ENCODE data around the gene NLRP1.
A peak's percentile ranks its signal among the peaks of the same experiment; 100 is the strongest.

The NLRP1 gene

DNA sequence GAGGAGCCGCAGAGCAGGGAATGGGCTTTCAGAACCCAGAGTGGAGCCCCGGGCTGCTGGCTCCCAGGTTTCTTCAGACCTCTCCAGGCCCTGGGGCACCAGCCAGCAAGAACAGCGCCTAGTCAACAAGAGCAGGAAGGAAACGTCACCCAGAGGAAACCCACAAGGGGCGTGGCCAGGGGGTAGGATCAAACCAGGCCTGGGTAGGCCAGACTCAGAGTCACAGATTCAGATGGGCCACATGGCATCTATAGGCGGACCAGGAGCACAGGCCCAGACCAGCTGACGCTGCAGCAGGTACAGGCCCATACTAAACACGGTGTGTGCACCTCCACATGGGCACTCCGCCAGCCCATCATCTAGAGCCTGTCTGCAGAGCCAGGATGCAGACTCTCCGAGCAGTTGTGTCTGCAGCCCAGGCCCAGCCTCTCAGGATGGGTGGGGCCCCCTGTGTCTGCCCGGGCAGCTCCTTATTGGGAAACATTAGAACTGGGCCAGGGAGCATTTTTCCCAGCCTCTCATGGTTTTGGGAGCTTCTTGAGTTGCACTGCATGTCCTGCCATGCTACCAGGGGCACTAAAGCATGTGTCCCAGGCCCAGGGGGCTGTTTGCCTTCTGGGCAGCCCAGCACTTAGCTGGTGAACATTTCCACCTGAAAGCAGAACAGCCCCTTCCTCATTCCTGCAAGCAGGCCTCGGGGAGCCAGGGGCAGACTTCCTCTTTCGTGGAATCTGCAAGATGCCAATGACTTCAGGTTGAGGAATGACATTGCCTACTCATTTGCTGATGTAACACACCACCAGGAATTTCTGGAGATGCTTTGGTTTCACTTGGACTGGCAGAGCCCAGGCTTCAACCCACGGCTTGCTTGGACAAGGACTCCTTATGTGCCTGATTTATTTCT is at the start of gene NLRP1:
Gene NLRP1 (minus strand): TSS at position 127 of the 904 bp plus-strand sequence. CDS start 552 bp downstream, outside the sequence.
- Histone ChIP-seq H3K36me3 (peaks cover 14 to 33% (median 23%) of the 10 kb centered on the region in 11 experiments; a peak in 21 of 22 replicates), H3K4me2 (peak within 1 kb of the TSS; percentile 95 to 100 (median 99)), H3K9ac (peak within 1 kb of the TSS; percentile 85 to 94 (median 92)), H3K4me3 (peak within 1 kb of the TSS; percentile 62 to 96 (median 82)), H4K20me1 (peaks cover 0 to 27% (median 6%) of the 10 kb centered on the region in 11 experiments; a peak in 9 of 22 replicates), H3K27me3 (peaks cover 0 to 6% (median 0%) of the 10 kb centered on the region in 11 experiments; a peak in 1 of 22 replicates), H3K4me1 (peaks cover 65 to 75% (median 69%) of the 10 kb centered on the region in 10 experiments), H3K27ac (peak within 1 kb of the TSS; percentile 83 to 95 (median 92)), H3K9me3 (replicated peaks in 1 of 11) (peaks cover 0 to 4% (median 0%) of the 10 kb centered on the region in 11 experiments; a peak in 4 of 22 replicates)
- peak in 1 of 11 experiments; percentile 26; a peak in 1 of 22 replicates for TF ChIP-seq Cebpa-rat (IDR thresholded peaks at IDR 0.05)

DNA sequence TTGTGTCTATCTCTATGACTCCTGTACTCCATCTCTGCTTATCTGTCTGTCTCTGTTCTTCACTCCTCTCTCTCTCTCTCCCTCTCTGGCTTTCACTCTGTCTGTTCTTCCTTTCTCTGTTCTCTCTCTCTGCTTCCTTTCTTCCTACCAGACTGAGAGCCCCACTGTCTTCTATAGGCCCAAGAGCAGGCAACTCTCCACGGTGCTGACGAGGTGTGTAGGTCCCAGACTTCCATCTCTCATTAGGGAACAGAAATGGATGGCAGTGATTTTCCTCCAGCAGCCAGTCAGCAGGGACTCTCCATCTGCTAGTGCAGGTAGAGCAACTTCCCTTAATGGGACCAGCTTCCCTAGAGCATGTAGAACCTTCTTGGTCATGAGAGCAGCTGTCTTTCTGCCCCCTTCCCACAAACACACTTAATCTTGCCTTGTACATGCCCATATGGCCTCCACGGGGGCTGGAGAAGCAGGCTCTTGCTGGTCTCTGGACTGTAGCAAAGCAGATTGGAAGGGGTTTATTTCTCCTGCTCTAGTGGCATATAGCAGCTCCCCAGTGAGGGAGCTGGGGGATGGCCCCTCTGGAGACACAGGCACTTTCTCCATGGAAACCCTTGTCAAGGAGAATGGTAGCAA is 47.8 kb upstream of the NLRP1 start:
- no peaks in the 10 kb centered on the region for H3K27me3 ChIP-seq
- TF ChIP-seq Cebpa-rat (IDR thresholded peaks at IDR 0.05) = no peak
- no peak overlapping the region for H3K4me2 ChIP-seq
- no peaks in the 10 kb centered on the region for H3K36me3 ChIP-seq
- no peak overlapping the region for H3K9ac ChIP-seq
- H3K4me3 ChIP-seq = no peak overlapping the region
- H3K9me3 ChIP-seq (replicated peaks in 1 of 11) = no peaks in the 10 kb centered on the region
- H3K4me1 ChIP-seq = peaks cover 0 to 7% (median 2%) of the 10 kb centered on the region in 10 experiments; a peak in 7 of 20 replicates
- no peaks in the 10 kb centered on the region for H4K20me1 ChIP-seq
- no peak overlapping the region for H3K27ac ChIP-seq

DNA sequence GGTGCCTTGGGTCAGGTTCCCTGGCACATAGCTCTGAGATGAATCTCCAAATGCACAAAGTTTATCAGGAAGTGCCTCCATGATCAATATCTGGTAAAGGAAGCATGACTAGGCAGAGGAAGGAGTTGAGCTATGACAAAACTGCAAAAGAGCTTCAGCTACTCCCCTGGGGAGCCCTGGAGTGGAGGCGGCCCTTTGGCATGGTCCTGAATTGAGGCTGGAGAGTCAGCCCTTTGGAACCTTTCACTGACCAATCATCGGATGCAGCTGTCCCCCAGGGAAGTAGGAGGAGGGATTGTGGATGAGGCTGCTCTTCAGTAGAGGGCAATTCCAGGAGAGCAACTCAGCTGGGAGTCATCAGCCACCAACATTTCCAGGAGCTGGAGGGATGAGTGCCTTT is 46.1 kb upstream of the NLRP1 start:
- no peak overlapping the region for H3K9ac ChIP-seq
- H3K4me1 ChIP-seq = peaks cover 0 to 7% (median 2%) of the 10 kb centered on the region in 10 experiments; a peak in 7 of 20 replicates

DNA sequence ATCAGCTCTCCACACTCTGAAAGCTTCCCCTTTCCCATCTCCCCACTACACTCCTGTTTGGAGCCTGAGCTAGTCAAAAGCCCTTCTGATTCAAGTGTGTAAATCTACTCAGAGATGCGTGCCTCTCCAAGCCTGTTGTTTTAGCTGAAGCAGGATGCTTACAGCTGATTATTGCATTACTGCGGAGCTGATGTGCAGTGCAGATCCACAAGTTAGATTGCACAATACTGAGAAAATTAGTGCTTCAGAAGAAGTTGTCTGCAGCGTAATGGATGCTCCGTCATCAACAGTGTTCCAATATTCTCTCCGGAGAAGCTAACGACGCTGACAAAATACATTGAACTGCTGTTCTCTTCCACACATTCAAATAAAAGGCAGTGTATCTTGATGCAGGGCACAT is 44.8 kb upstream of the NLRP1 start:
- Histone ChIP-seq H3K27ac (no peak overlapping the region), H3K9me3 (replicated peaks in 1 of 11) (no peaks in the 10 kb centered on the region), H3K9ac (no peak overlapping the region), H3K36me3 (no peaks in the 10 kb centered on the region), H3K4me2 (no peak overlapping the region), H3K27me3 (no peaks in the 10 kb centered on the region), H3K4me3 (no peak overlapping the region), H3K4me1 (peaks cover 0 to 7% (median 2%) of the 10 kb centered on the region in 10 experiments; a peak in 8 of 20 replicates), H4K20me1 (no peaks in the 10 kb centered on the region)
- TF ChIP-seq Cebpa-rat (IDR thresholded peaks at IDR 0.05) = peak in 3 of 11 experiments; percentile 20 to 74 (median 25); a peak in 4 of 22 replicates

More for the DNA sequence above, 46.1 kb upstream of the NLRP1 start:
- no peaks in the 10 kb centered on the region for H4K20me1 ChIP-seq
- H3K9me3 ChIP-seq (replicated peaks in 1 of 11) = no peaks in the 10 kb centered on the region
- TF ChIP-seq Cebpa-rat (IDR thresholded peaks at IDR 0.05) = no peak
- peak overlapping the region in 6 of 11 experiments; percentile 8 to 17 (median 14); a peak in 4 of 22 replicates for H3K4me2 ChIP-seq
- H3K36me3 ChIP-seq = no peaks in the 10 kb centered on the region
- no peaks in the 10 kb centered on the region for H3K27me3 ChIP-seq
- H3K4me3 ChIP-seq = no peak overlapping the region
- no peak overlapping the region for H3K27ac ChIP-seq

DNA sequence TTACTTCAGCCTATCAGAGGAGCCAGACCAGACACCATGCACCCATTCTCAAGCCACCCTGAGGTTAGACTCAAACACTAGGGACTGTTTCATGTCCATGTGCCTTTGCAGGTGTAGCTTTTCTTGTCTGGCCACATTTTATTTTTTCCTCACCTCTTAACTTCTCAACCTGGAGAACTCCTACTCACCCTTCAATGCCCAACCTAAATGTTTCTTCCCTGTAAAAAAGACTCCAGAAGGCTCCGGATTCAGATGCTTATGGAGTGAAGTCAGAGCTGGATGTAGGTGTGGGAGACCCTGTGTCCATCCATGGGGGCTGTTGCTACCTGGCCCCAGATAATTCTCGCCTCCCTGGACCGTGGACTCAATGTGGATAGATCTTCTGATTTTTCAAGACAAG is 44.0 kb upstream of the NLRP1 start:
- Histone ChIP-seq H3K9me3 (replicated peaks in 1 of 11) (no peaks in the 10 kb centered on the region), H3K27me3 (no peaks in the 10 kb centered on the region), H3K4me3 (no peak overlapping the region), H3K4me2 (no peak overlapping the region), H3K4me1 (peaks cover 0 to 7% (median 2%) of the 10 kb centered on the region in 10 experiments; a peak in 8 of 20 replicates), H3K27ac (no peak overlapping the region), H3K9ac (no peak overlapping the region), H4K20me1 (no peaks in the 10 kb centered on the region), H3K36me3 (no peaks in the 10 kb centered on the region)
- TF ChIP-seq Cebpa-rat (IDR thresholded peaks at IDR 0.05) = no peak

DNA sequence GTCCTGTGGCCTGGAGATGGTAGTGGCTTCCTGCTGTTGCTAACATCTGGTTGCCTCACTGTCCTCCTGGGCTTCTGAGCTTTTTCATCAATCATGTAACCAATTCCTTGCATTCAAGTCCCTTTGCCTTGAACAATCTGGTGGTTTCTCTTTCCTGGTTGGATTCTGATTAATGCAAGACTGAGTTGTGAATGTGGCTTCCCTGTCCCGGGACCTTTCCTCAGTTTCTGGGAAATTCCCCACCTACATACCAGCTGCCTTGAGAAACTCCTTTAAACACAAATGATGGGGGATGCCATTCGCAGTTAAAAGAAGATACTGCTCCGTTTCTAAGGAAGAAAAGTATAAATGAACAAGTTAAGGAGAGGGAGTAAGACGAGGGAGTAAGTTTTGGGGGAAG is 39.9 kb upstream of the NLRP1 start:
- no peak for TF ChIP-seq Cebpa-rat (IDR thresholded peaks at IDR 0.05)
- Histone ChIP-seq H3K4me1 (peaks cover 0 to 14% (median under 1%) of the 10 kb centered on the region in 10 experiments; a peak in 8 of 20 replicates), H3K4me2 (no peak overlapping the region), H3K9ac (no peak overlapping the region), H3K9me3 (replicated peaks in 1 of 11) (peaks cover 0 to 10% (median 0%) of the 10 kb centered on the region in 11 experiments; a peak in 4 of 22 replicates), H3K27me3 (no peaks in the 10 kb centered on the region), H4K20me1 (no peaks in the 10 kb centered on the region), H3K36me3 (no peaks in the 10 kb centered on the region), H3K27ac (no peak overlapping the region), H3K4me3 (no peak overlapping the region)

DNA sequence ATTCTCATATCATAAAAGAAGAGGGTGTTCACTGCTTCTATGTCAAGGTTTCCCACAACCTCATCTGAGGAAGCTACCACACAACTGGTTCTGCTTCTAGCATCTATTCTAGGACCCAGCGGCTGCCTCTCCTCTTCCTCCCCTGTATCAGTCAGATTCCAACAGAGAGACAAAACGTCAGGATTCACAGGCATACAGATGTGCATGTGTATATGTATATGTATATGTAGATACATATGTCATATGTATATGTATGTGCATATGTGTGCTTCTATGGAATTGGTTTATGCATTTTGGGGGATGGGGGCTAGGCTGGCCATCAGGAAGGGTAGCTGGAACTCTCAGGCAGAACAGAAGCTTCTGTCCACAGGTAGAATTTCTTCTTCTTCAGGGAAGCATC is 37.4 kb upstream of the NLRP1 start:
- TF ChIP-seq Cebpa-rat (IDR thresholded peaks at IDR 0.05) = no peak
- peaks cover 0 to 10% (median 0%) of the 10 kb centered on the region in 11 experiments; a peak in 4 of 22 replicates for H3K9me3 ChIP-seq (replicated peaks in 1 of 11)
- no peak overlapping the region for H3K4me3 ChIP-seq
- H3K4me2 ChIP-seq = peak overlapping the region in 3 of 11 experiments; percentile 34 to 37 (median 36); a peak in 1 of 22 replicates
- H3K4me1 ChIP-seq = peaks cover 0 to 14% (median 2%) of the 10 kb centered on the region in 10 experiments; a peak in 8 of 20 replicates
- no peaks in the 10 kb centered on the region for H3K36me3 ChIP-seq
- no peak overlapping the region for H3K9ac ChIP-seq
- no peak overlapping the region for H3K27ac ChIP-seq
- H3K27me3 ChIP-seq = no peaks in the 10 kb centered on the region
- no peaks in the 10 kb centered on the region for H4K20me1 ChIP-seq

DNA sequence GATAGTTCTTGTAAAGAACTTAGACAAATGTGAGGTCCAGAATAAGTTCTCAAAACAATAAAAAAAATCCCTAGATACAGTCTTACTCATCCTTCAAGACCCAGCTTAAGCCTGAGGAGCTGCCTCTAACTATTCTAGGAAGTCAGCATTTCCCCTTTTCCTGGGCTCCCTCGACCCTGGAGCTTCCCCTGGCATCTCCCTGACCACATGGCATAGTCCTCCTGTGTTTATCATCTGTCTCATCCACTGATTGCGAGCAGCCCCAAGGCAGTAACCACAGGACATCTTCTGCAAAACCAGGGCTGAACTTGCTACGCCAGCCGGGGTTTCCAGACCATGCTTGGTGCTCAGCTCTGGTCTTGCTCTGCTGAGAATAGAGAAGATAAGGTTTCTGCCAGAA is 36.7 kb upstream of the NLRP1 start:
- H3K4me2 ChIP-seq = peak overlapping the region in 4 of 11 experiments; percentile 14 to 37 (median 35); a peak in 7 of 22 replicates
- peaks cover 0 to 10% (median 0%) of the 10 kb centered on the region in 11 experiments; a peak in 4 of 22 replicates for H3K9me3 ChIP-seq (replicated peaks in 1 of 11)
- H3K4me3 ChIP-seq = no peak overlapping the region
- no peaks in the 10 kb centered on the region for H3K27me3 ChIP-seq
- no peak overlapping the region for H3K9ac ChIP-seq
- no peak for TF ChIP-seq Cebpa-rat (IDR thresholded peaks at IDR 0.05)
- H4K20me1 ChIP-seq = no peaks in the 10 kb centered on the region
- H3K4me1 ChIP-seq = peaks cover 0 to 14% (median 2%) of the 10 kb centered on the region in 10 experiments; a peak in 8 of 20 replicates
- H3K36me3 ChIP-seq = no peaks in the 10 kb centered on the region
- H3K27ac ChIP-seq = no peak overlapping the region
